GM12878 (cell line): ENCODE results near the gene ALG5. TPM values are rescaled to one million over a fixed set of nuclear protein-coding genes. Genes with fewer than 3 reads are reported as not detected.

Experiments used
- ATAC-seq: fragments of 200-7000 bp; cut with Tn5 transposase; 3 replicates; pipeline ENCODE4 v1.9.1; 2020; ENCODE audit warnings: mild to moderate bottlenecking, moderate library complexity
- BruUV-seq: library from RNA; stranded (reverse); fragments of 400-500 nt; replicated peaks from 2 replicates; lab custom pipeline; 2021; lab: Mats Ljungman, UMichigan
- CTCF ChIA-PET: fragments of 300-600 bp; sonication (Branson Sonifier 250); formaldehyde crosslinking; extraction: SDS; loops from one replicate; lab custom pipeline; 2021; ENCODE audit warnings: inconsistent platforms; lab: Yijun Ruan, JAX
- POLR2A ChIA-PET: fragments of 350-600 bp; formaldehyde crosslinking; extraction: SDS; loops from one replicate; lab custom pipeline; 2021; ENCODE audit warnings: inconsistent platforms; lab: Charles Lee
- RAD21 ChIA-PET: fragments of 300-600 bp; sonication (Branson Sonifier 250); formaldehyde crosslinking; loops from one replicate; lab custom pipeline; 2023; ENCODE audit warnings: antibody characterized with exemption; ENCODE audit not compliant: unreplicated experiment; lab: Charles Lee
- SMC1A ChIA-PET: fragments of 300-600 bp; sonication (Branson Sonifier 250); formaldehyde crosslinking; loops from one replicate; lab custom pipeline; 2023; ENCODE audit not compliant: unreplicated experiment, uncharacterized antibody; lab: Charles Lee
- DNase-seq: peaks from one replicate; pipeline ENCODE4 v3.0.0-alpha.2; 2011; ENCODE audit warnings: low read depth, low spot score
- FAIRE-seq: peaks from 3 replicates; lab custom pipeline; 2011; peaks lifted over from hg19 to GRCh38; lab: Jason Lieb, UNC
- H2AFZ ChIP-seq: 2 replicates; pipeline ENCODE4 v1.6.0; 2011; ENCODE audit warnings: low read depth, low read length, control low read depth; ENCODE audit not compliant: control insufficient read depth
- H3K27ac ChIP-seq: 2 replicates; pipeline ENCODE4 v1.5.1; 2011; ENCODE audit warnings: control low read depth; ENCODE audit not compliant: control insufficient read depth, insufficient read depth
- H3K27me3 ChIP-seq, 2 experiments: replicated peaks in 1 of 2; 2 replicates each; pipeline versions ENCODE4 v1.6.0 to v1.6.1; 2011; ENCODE audit warnings: low read length in 1 of 2; ENCODE audit not compliant: control insufficient read depth in 2 of 2, insufficient read depth in 2 of 2
- H3K36me3 ChIP-seq, 2 experiments: 2 replicates each; pipeline ENCODE4 v1.5.1; 2011; ENCODE audit warnings: low read length in 1 of 2; ENCODE audit not compliant: control insufficient read depth in 2 of 2, insufficient read depth in 2 of 2
- H3K4me1 ChIP-seq: 2 replicates; pipeline ENCODE4 v1.6.1; 2011; ENCODE audit warnings: mild to moderate bottlenecking, low read length, moderate library complexity, mixed read lengths; ENCODE audit not compliant: control insufficient read depth, insufficient read depth
- H3K4me2 ChIP-seq: 2 replicates; pipeline ENCODE4 v1.6.0; 2011; ENCODE audit warnings: control low read depth; ENCODE audit not compliant: control insufficient read depth, insufficient read depth
- H3K4me3 ChIP-seq: fragments of 200-600 bp; sonication (generic); 2 replicates; pipeline ENCODE4 v1.5.1; 2016
- H3K79me2 ChIP-seq: 2 replicates; pipeline ENCODE4 v1.6.0; 2011; ENCODE audit warnings: low read length; ENCODE audit not compliant: control insufficient read depth, insufficient read depth
- H3K9ac ChIP-seq: 2 replicates; pipeline ENCODE4 v1.8.0; 2011; ENCODE audit warnings: low read length, control low read depth, mixed read lengths; ENCODE audit not compliant: control insufficient read depth, insufficient read depth
- H3K9me3 ChIP-seq: replicated peaks from 3 replicates; pipeline ENCODE4 v1.5.1; 2011; ENCODE audit warnings: mild to moderate bottlenecking, low read length; ENCODE audit not compliant: control insufficient read depth, insufficient read depth
- H4K20me1 ChIP-seq: 2 replicates; pipeline ENCODE4 v1.6.0; 2011; ENCODE audit not compliant: control insufficient read depth, insufficient read depth
- CREM ChIP-seq: IDR thresholded peaks from 2 replicates; pipeline ENCODE4 v1.6.1; 2014; ENCODE audit warnings: antibody characterized with exemption, low read depth
- DPF2 ChIP-seq: fragments of 450-650 bp; IDR thresholded peaks from 2 replicates; pipeline ENCODE4 v1.6.1; 2017; ENCODE audit warnings: mild to moderate bottlenecking
- EZH2 ChIP-seq: IDR thresholded peaks from 2 replicates; pipeline ENCODE4 v1.6.1; 2012; ENCODE audit warnings: low read depth, mild to moderate bottlenecking, control low read depth, inconsistent platforms, low read length, borderline replicate concordance; ENCODE audit not compliant: control insufficient read depth
- HCFC1 ChIP-seq: fragments of 150-350 bp; IDR thresholded peaks from 2 replicates; pipeline ENCODE4 v1.6.1; 2014; ENCODE audit warnings: low read length
- SPI1 ChIP-seq: IDR thresholded peaks from 2 replicates; pipeline ENCODE4 v1.6.1; 2011; ENCODE audit warnings: low read depth, mild to moderate bottlenecking, low read length, moderate library complexity, borderline replicate concordance; ENCODE audit not compliant: insufficient read depth
- WGBS: methylation state at CpG from one replicate; pipeline ENCODE4 v1.1.6; 2016; ENCODE audit warnings: low lambda C conversion rate; ENCODE audit not compliant: insufficient replicate concordance, insufficient coverage; ENCODE audit errors: missing lambda C conversion rate; 5-methylcytosine and 5-hydroxymethylcytosine counted together
- in situ Hi-C: fragments of 300-500 bp; cut with MboI; formaldehyde crosslinking; loops from 9 replicates; pipeline ENCODE4 v1.14.3; 2018; ENCODE audit warnings: mixed read lengths
- intact Hi-C: fragments of 100-400 bp; cut with micrococcal nuclease; formaldehyde crosslinking; loops from one replicate; pipeline ENCODE4 v1.14.2; 2022; ENCODE audit not compliant: unreplicated experiment
- polyA plus RNA-seq, 11 experiments: library from polyadenylated mRNA; depleted of rRNA in 4 of 11; unstranded in 6 of 11; stranded (reverse) in 5 of 11; fragments of >200 nt; fragmentation: Nextera tagmentation in 4 of 11; fragmentation: Illumina TruSeq in 1 of 11; extraction: Ambion mirVana in 4 of 11; extraction: Trizol in 1 of 11; gene quantifications; 1 replicate in 1 of 11; 2 replicates in 10 of 11; pipeline versions ENCODE4 v1.2.1 to v1.2.3, GENCODE V29; 2011 to 2016; ENCODE audit warnings: inconsistent platforms in 2 of 11, missing spikeins in 2 of 11, low read depth in 1 of 11
- total RNA-seq, 4 experiments: library from RNA; depleted of rRNA in 3 of 4; stranded (reverse); fragments of >200 nt in 3 of 4; fragmentation: Illumina TruSeq in 1 of 4; extraction: Trizol in 1 of 4; gene quantifications; 2 replicates each; pipeline versions ENCODE4 v1.2.1 to v1.2.3, GENCODE V29; 2013 to 2021
- TF ChIP-seq, protein P1 (sequence below): fragments of 150-350 bp; IDR thresholded peaks from 2 replicates; pipeline ENCODE4 v1.6.1; 2014; ENCODE audit warnings: mild to moderate bottlenecking, low read depth, low read length
- TF ChIP-seq, protein P2 (sequence below): fragments of 450-650 bp; formaldehyde crosslinking; IDR thresholded peaks from 2 replicates; pipeline ENCODE4 v1.5.0; 2022; ENCODE audit warnings: mild to moderate bottlenecking, missing genetic modification characterization

ALG5 gene
- total and polyA plus RNA-seq, 10 of the 15 experiments (the other 5 are each of a cell fraction or from before 2014, with no cell fraction given): 23.9 to 82.2 (median 42.5) TPM

DNA sequence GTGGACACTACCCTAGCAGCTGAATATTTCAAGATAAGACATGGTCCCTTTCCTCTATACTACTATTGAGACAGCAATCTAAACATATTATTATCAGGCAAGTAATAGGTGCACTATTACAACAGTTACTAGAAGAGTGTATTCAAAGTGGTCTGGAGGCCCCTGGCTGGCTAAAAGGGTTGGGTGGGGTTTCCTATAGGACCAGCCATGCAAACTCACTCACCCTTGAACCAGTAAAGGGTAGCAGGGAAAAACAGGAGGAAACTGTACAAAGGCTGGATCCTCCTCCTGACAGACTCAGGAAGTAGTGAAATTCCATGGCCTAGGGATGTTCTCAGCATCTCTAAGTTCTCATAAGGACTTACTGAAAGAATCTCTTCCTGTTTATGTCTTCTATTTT is 86.8 kb downstream of the ALG5 start (continued):
- TF ChIP-seq, protein P1, sequence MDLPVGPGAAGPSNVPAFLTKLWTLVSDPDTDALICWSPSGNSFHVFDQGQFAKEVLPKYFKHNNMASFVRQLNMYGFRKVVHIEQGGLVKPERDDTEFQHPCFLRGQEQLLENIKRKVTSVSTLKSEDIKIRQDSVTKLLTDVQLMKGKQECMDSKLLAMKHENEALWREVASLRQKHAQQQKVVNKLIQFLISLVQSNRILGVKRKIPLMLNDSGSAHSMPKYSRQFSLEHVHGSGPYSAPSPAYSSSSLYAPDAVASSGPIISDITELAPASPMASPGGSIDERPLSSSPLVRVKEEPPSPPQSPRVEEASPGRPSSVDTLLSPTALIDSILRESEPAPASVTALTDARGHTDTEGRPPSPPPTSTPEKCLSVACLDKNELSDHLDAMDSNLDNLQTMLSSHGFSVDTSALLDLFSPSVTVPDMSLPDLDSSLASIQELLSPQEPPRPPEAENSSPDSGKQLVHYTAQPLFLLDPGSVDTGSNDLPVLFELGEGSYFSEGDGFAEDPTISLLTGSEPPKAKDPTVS: no peak
- TF ChIP-seq CREM: no peak

DNA sequence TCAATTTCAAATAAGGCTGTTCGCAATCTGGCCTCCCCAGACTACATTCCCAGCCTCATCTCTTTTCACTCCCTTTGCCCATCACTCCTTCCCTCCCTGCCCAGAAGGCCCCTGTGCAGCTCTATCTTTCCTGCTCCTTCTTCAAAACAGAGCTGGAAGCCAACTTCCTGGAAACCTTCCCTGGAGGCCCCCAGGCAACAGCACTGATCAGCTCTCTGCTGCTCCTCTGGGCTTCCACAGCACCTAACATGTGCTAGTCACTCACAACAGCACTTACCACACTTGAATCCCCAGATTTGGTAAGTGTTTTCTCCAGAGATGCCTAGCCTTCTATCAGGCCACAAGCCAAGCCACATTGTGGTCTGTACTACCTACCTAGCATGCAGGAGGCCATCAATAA is 88.6 kb downstream of the ALG5 start:
- 92% methylated on average over 1 of the region's 1 CpG for WGBS
- Histone ChIP-seq H3K4me2 (no peak overlapping the region), H4K20me1 (no peaks in the 10 kb centered on the region), H2AFZ (no peak overlapping the region), H3K9ac (no peak overlapping the region), H3K36me3 (no peaks in the 10 kb centered on the region), H3K4me3 (no peak overlapping the region), H3K27me3 (peaks cover 2 to 3% of the 10 kb centered on the region in 2 experiments; a peak in 3 of 4 replicates), H3K9me3 (no peaks in the 10 kb centered on the region; the same call in 2 of the 3 replicates), H3K79me2 (no peaks in the 10 kb centered on the region), H3K4me1 (no peaks in the 10 kb centered on the region), H3K27ac (no peak overlapping the region)
- ChIA-PET SMC1A (no interaction called here), RAD21 (interaction anchor here (0.7 kb wide), 1 partner anchor 90 kb away, joined by 3 read pairs; no protein-coding TSS in a partner anchor), CTCF (no interaction called here), POLR2A (no interaction called here)
- no TSS peak for BruUV-seq
- FAIRE-seq: no peak
- intact Hi-C loops: no loop called here
- ATAC-seq: no peak
- TF ChIP-seq HCFC1 (no peak), SPI1 (no peak), EZH2 (no peak), DPF2 (no peak)
- TF ChIP-seq, protein P2, sequence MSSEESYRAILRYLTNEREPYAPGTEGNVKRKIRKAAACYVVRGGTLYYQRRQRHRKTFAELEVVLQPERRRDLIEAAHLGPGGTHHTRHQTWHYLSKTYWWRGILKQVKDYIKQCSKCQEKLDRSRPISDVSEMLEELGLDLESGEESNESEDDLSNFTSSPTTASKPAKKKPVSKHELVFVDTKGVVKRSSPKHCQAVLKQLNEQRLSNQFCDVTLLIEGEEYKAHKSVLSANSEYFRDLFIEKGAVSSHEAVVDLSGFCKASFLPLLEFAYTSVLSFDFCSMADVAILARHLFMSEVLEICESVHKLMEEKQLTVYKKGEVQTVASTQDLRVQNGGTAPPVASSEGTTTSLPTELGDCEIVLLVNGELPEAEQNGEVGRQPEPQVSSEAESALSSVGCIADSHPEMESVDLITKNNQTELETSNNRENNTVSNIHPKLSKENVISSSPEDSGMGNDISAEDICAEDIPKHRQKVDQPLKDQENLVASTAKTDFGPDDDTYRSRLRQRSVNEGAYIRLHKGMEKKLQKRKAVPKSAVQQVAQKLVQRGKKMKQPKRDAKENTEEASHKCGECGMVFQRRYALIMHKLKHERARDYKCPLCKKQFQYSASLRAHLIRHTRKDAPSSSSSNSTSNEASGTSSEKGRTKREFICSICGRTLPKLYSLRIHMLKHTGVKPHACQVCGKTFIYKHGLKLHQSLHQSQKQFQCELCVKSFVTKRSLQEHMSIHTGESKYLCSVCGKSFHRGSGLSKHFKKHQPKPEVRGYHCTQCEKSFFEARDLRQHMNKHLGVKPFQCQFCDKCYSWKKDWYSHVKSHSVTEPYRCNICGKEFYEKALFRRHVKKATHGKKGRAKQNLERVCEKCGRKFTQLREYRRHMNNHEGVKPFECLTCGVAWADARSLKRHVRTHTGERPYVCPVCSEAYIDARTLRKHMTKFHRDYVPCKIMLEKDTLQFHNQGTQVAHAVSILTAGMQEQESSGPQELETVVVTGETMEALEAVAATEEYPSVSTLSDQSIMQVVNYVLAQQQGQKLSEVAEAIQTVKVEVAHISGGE (CRISPR knock-in tag): no peak
- in situ Hi-C loops: no loop called here
- no peak for DNase-seq
